GM23248 (cell line): ENCODE results near the gene JPT1. TPM values are rescaled to one million over a fixed set of nuclear protein-coding genes. Genes with fewer than 3 reads are reported as not detected.

ENCODE experiments used
- DNase-seq: peaks from one replicate; pipeline ENCODE4 v3.0.0-alpha.2; 2015
- H2AFZ ChIP-seq: fragments of 200-600 bp; sonication (generic); 2 replicates; pipeline ENCODE4 v1.6.1; 2016; ENCODE audit warnings: antibody characterized with exemption
- H3F3A ChIP-seq: fragments of 200-600 bp; sonication (generic); 2 replicates; pipeline ENCODE4 v1.6.1; 2016; ENCODE audit warnings: mild to moderate bottlenecking, antibody characterized with exemption, mixed run types; ENCODE audit not compliant: insufficient read depth
- H3K27ac ChIP-seq: fragments of 200-600 bp; sonication (generic); 2 replicates; pipeline ENCODE4 v1.5.1; 2016; ENCODE audit warnings: mild to moderate bottlenecking
- H3K27me3 ChIP-seq: fragments of 200-600 bp; sonication (generic); replicated peaks from 2 replicates; pipeline ENCODE4 v1.6.1; 2016; ENCODE audit warnings: mild to moderate bottlenecking; ENCODE audit not compliant: insufficient read depth
- H3K36me3 ChIP-seq: fragments of 200-600 bp; sonication (generic); 2 replicates; pipeline ENCODE4 v1.6.1; 2016; ENCODE audit warnings: low read depth, mild to moderate bottlenecking
- H3K4me1 ChIP-seq: fragments of 200-600 bp; sonication (generic); 2 replicates; pipeline ENCODE4 v1.6.1; 2016; ENCODE audit warnings: mild to moderate bottlenecking; ENCODE audit not compliant: insufficient read depth
- H3K4me2 ChIP-seq: fragments of 200-600 bp; sonication (generic); one replicate; pipeline ENCODE4 v1.6.1; 2016; ENCODE audit warnings: mild to moderate bottlenecking; ENCODE audit not compliant: unreplicated experiment
- H3K4me3 ChIP-seq: fragments of 200-600 bp; sonication (generic); 2 replicates; pipeline ENCODE4 v1.5.1; 2016; ENCODE audit warnings: mild to moderate bottlenecking
- H3K79me2 ChIP-seq: fragments of 200-600 bp; sonication (generic); 2 replicates; pipeline ENCODE4 v1.6.1; 2016; ENCODE audit warnings: mild to moderate bottlenecking; ENCODE audit not compliant: insufficient read depth
- H3K9ac ChIP-seq: fragments of 200-600 bp; sonication (generic); 2 replicates; pipeline ENCODE4 v1.6.1; 2016; ENCODE audit warnings: mild to moderate bottlenecking
- H3K9me2 ChIP-seq: fragments of 200-600 bp; sonication (generic); 2 replicates; pipeline ENCODE4 v1.6.1; 2016; ENCODE audit warnings: mixed run types, mild to moderate bottlenecking, moderate library complexity; ENCODE audit not compliant: insufficient read depth
- H3K9me3 ChIP-seq: fragments of 200-600 bp; sonication (generic); one replicate; pipeline ENCODE4 v1.6.1; 2017; ENCODE audit warnings: low read depth
- H4K20me1 ChIP-seq: fragments of 200-600 bp; sonication (generic); 2 replicates; pipeline ENCODE4 v1.6.0; 2016; ENCODE audit not compliant: insufficient read depth
- EZH2 ChIP-seq: fragments of 200-600 bp; sonication (generic); IDR thresholded peaks from 2 replicates; pipeline ENCODE4 v1.6.1; 2018; ENCODE audit warnings: antibody characterized with exemption, mild to moderate bottlenecking; ENCODE audit not compliant: insufficient read depth, poor library complexity, severe bottlenecking
- EZH2phosphoT487 ChIP-seq: fragments of 200-600 bp; sonication (generic); IDR thresholded peaks from 2 replicates; pipeline ENCODE4 v1.6.1; 2018; ENCODE audit warnings: antibody characterized with exemption, moderate library complexity, mild to moderate bottlenecking, low read depth; ENCODE audit not compliant: insufficient read depth
- WGBS, 2 experiments: methylation state at CpG; one replicate each; pipeline ENCODE4 v1.1.6; 2015 to 2017; ENCODE audit warnings: low lambda C conversion rate in 2 of 2, low coverage in 1 of 2; ENCODE audit errors: missing lambda C conversion rate in 2 of 2; 5-methylcytosine and 5-hydroxymethylcytosine counted together
- in situ Hi-C: fragments of 300-500 bp; cut with MboI; formaldehyde crosslinking; loops from 2 replicates; pipeline ENCODE4 v1.15.0; 2020
- polyA plus RNA-seq: library from polyadenylated mRNA; unstranded; fragments of >200 nt; fragmentation: Nextera tagmentation; extraction: Ambion mirVana; gene quantifications from 2 replicates; pipeline ENCODE4 v1.2.1, GENCODE V29; 2016
- total RNA-seq: library from RNA; depleted of rRNA; stranded (reverse); fragments of >200 nt; shearing (Covaris generic); gene quantifications from 2 replicates; pipeline ENCODE4 v1.2.3, GENCODE V29; 2014

Gene JPT1
- total and polyA plus RNA-seq, 2 experiments from 2014 or later, result 54.0 to 199 TPM

DNA sequence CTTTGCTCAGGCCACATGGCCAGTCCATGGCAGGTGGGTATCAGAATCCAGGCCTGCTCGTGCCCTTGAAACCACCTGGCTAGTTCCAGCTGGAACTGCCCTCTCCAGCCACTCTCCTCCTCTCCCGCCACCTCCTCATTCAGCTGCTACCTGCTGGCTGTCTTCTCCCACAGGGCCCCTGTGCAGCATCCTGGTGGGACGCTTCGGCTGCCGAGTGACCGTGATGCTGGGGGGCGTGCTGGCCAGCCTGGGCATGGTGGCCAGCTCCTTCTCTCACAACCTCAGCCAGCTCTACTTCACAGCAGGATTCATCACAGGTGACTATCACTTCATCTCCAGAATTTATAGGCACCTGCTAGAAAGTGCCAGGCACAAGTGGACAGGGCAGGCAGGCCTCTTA is 56.4 kb downstream of the JPT1 start:
- peaks cover 8% of the 10 kb centered on the region for H3K4me1 ChIP-seq
- H3F3A ChIP-seq, result no peaks in the 10 kb centered on the region
- no peaks in the 10 kb centered on the region for H3K9me2 ChIP-seq
- H3K27me3 ChIP-seq, result no peaks in the 10 kb centered on the region
- no peaks in the 10 kb centered on the region for H3K36me3 ChIP-seq
- WGBS, 2 experiments, result 95 to 96% methylated on average over 7 of the region's 7 CpGs
- in situ Hi-C loops, result no loop called here
- H2AFZ ChIP-seq, result no peak overlapping the region
- H3K79me2 ChIP-seq, result no peaks in the 10 kb centered on the region
- no peak for TF ChIP-seq EZH2phosphoT487
- no peak for TF ChIP-seq EZH2
- H4K20me1 ChIP-seq, result no peaks in the 10 kb centered on the region
- no peaks in the 10 kb centered on the region for H3K9me3 ChIP-seq
- H3K4me2 ChIP-seq, result no peak overlapping the region
- no peak overlapping the region for H3K27ac ChIP-seq
- no peak for DNase-seq
- H3K4me3 ChIP-seq, result no peak overlapping the region
- H3K9ac ChIP-seq, result no peak overlapping the region

DNA sequence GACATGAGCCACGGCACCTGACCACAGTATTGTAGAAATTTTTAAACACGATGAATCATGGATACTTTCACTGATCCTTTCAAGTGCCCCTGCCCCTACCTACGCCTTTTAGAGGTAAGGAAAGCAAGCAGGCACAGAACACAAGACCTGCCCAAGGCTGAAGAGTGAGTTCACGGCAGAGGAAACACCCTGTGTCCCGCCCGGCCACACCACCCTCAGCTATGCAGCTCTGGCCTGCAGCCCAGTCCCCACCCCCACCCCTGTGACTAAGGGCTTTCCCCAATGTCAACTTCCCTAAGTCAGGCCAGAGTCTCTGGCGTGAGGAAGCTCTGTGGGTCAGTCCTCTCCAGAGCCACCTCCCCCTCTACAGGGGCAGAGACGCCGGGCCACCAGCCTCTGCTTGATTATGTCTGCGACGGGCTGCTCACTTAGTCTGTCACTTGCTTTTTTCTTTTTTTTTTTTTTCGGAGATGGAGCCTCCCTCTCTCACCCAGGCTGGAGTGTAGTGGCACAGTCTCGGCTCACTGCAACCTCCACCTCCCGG is 58.2 kb downstream of the JPT1 start:
- H3K9ac ChIP-seq, result no peak overlapping the region
- no peaks in the 10 kb centered on the region for H3K9me3 ChIP-seq
- H2AFZ ChIP-seq, result no peak overlapping the region
- peaks cover 8% of the 10 kb centered on the region for H3K4me1 ChIP-seq
- in situ Hi-C loops, result no loop called here
- H3K27ac ChIP-seq, result no peak overlapping the region
- no peaks in the 10 kb centered on the region for H3K27me3 ChIP-seq
- no peak overlapping the region for H3K4me3 ChIP-seq
- no peaks in the 10 kb centered on the region for H4K20me1 ChIP-seq
- 53 to 56% methylated on average over 9 to 14 of the region's 14 CpGs for WGBS, 2 experiments
- no peaks in the 10 kb centered on the region for H3K79me2 ChIP-seq
- H3F3A ChIP-seq, result no peaks in the 10 kb centered on the region
- TF ChIP-seq EZH2, result no peak
- DNase-seq, result peak; percentile 74
- H3K36me3 ChIP-seq, result no peaks in the 10 kb centered on the region
- H3K9me2 ChIP-seq, result no peaks in the 10 kb centered on the region
- H3K4me2 ChIP-seq, result peak overlapping the region; percentile 8

DNA sequence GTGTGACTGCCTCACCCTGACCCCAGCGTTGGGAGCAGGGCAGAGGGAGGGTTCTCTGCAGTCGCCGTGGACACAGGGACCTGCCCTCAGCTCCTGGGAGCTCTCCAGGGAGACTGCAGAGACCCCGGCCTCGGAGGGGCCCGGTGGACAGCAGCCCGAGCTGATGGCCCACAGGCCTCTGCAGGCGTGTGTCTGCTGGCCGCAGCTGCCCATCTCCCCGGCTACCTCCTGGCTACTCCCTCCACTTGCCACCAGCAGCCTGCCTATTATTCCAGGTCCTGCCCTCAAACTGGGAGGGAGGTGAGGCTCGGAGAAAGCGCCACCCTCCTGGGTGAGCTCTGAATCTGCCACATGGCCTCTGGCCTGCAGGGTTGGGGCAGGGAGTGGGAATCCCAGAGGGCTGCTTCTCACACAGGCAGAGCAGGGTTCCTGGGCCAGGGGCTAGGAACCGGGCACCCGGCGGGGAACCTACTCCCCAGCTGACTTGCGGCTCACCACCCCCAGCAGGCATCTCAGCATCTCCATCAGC is 59.4 kb downstream of the JPT1 start:
- in situ Hi-C loops, result no loop called here

DNA sequence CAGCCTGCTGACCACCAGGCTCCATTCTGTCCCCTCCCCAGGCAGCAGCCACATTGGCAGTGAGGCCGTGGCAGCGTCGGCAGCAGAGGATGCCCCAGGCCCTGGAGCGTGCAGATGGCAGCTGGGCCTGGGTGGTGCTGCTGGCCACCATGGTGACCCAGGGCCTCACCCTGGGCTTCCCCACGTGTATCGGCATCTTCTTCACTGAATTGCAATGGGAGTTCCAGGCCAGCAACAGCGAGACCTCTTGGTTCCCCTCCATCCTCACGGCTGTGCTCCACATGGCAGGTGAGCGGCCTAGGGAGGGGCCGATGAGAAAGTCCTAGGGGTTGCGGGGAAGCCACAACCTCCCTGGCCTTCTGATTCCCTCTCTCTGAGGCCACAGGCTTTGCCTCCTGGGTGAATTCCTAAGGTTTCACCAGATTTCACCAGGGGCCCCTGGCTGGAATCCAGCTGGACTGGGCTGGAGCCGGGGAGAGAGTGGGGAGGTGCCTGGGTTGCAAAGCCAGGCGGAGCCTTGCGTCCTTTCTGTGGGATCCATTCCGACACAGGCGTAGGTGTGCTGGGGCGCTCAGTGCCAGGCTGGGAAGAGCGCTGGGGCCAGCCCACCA is 60.7 kb downstream of the JPT1 start:
- TF ChIP-seq EZH2, result no peak
- no peak for TF ChIP-seq EZH2phosphoT487
- H3K4me1 ChIP-seq, result peaks cover 8% of the 10 kb centered on the region
- no peak for DNase-seq
- WGBS, 2 experiments, result 83 to 88% methylated on average over 18 of the region's 18 CpGs
- H3K36me3 ChIP-seq, result no peaks in the 10 kb centered on the region
- no peaks in the 10 kb centered on the region for H3F3A ChIP-seq
- H3K9me2 ChIP-seq, result no peaks in the 10 kb centered on the region
- no peak overlapping the region for H3K4me3 ChIP-seq
- H3K9ac ChIP-seq, result no peak overlapping the region
- no peak overlapping the region for H3K27ac ChIP-seq
- in situ Hi-C loops, result no loop called here
- no peak overlapping the region for H2AFZ ChIP-seq
- H3K9me3 ChIP-seq, result no peaks in the 10 kb centered on the region
- no peaks in the 10 kb centered on the region for H3K27me3 ChIP-seq
- no peaks in the 10 kb centered on the region for H4K20me1 ChIP-seq
- no peaks in the 10 kb centered on the region for H3K79me2 ChIP-seq
- no peak overlapping the region for H3K4me2 ChIP-seq

More for the DNA sequence above, 59.4 kb downstream of the JPT1 start:
- H3K27ac ChIP-seq, result no peak overlapping the region
- H3K4me2 ChIP-seq, result no peak overlapping the region
- H3K4me1 ChIP-seq, result peaks cover 8% of the 10 kb centered on the region
- H3K79me2 ChIP-seq, result no peaks in the 10 kb centered on the region
- no peak for TF ChIP-seq EZH2
- TF ChIP-seq EZH2phosphoT487, result no peak
- no peak overlapping the region for H3K4me3 ChIP-seq
- H3K27me3 ChIP-seq, result no peaks in the 10 kb centered on the region
- no peak overlapping the region for H3K9ac ChIP-seq
- 74 to 75% methylated on average over 16 of the region's 16 CpGs for WGBS, 2 experiments
- no peak overlapping the region for H2AFZ ChIP-seq
- H3K36me3 ChIP-seq, result no peaks in the 10 kb centered on the region
- H3K9me3 ChIP-seq, result no peaks in the 10 kb centered on the region
- H3K9me2 ChIP-seq, result no peaks in the 10 kb centered on the region
- H3F3A ChIP-seq, result no peaks in the 10 kb centered on the region
- DNase-seq, result no peak
- H4K20me1 ChIP-seq, result no peaks in the 10 kb centered on the region
